Measurements from ENCODE around the gene B3GALNT1.

Gene B3GALNT1

GRCh38 chr3:161100994-161101393 lies 4.2 kb downstream of the B3GALNT1 start:
- ATAC-seq (no peak), DNase-seq (ENCODE audit: low spot score in 2 of 2) (no peak)
- H3K27ac Mint-ChIP-seq, result no peak overlapping the region
- H3K4me1 Mint-ChIP-seq, result peaks cover 12% of the 10 kb centered on the region
- H3K4me3 Mint-ChIP-seq, result no peak overlapping the region
- no peaks in the 10 kb centered on the region for H3K9me3 Mint-ChIP-seq
- H3K36me3 Mint-ChIP-seq, result no peaks in the 10 kb centered on the region

- Mint-ChIP-seq H3K27ac (no peak overlapping the region), H3K9me3 (no peaks in the 10 kb centered on the region), H3K36me3 (no peaks in the 10 kb centered on the region), H3K4me1 (no peaks in the 10 kb centered on the region), H3K4me3 (no peak overlapping the region)
- no peak for DNase-seq (ENCODE audit: low spot score in 2 of 2)
- ATAC-seq, result no peak
These were observed 8.3 kb downstream of the B3GALNT1 start for GRCh38 chr3:161096771-161097367.

- no peak for ATAC-seq
These were observed 11.3 kb downstream of the B3GALNT1 start for GRCh38 chr3:161093895-161094294.

GRCh38 chr3:161084277-161084676 lies 20.9 kb downstream of the B3GALNT1 start:
- H3K9me3 Mint-ChIP-seq, result no peaks in the 10 kb centered on the region
- H3K36me3 Mint-ChIP-seq, result no peaks in the 10 kb centered on the region
- H3K4me1 Mint-ChIP-seq, result peaks cover 10% of the 10 kb centered on the region
- ATAC-seq, result no peak
- no peak overlapping the region for H3K27ac Mint-ChIP-seq
- H3K4me3 Mint-ChIP-seq, result no peak overlapping the region
- DNase-seq (ENCODE audit: low spot score in 2 of 2), result no peak

More at GRCh38 chr3:161093895-161094294, 11.3 kb downstream of the B3GALNT1 start:
- Mint-ChIP-seq H3K4me1 (no peaks in the 10 kb centered on the region), H3K4me3 (no peak overlapping the region), H3K9me3 (no peaks in the 10 kb centered on the region), H3K27ac (no peak overlapping the region), H3K36me3 (no peaks in the 10 kb centered on the region)
- DNase-seq (ENCODE audit: low spot score in 2 of 2), result no peak

GRCh38 chr3:161083131-161083530 lies 22.0 kb downstream of the B3GALNT1 start:
- Mint-ChIP-seq H3K27ac (no peak overlapping the region), H3K9me3 (no peaks in the 10 kb centered on the region), H3K4me1 (peaks cover 10% of the 10 kb centered on the region), H3K36me3 (no peaks in the 10 kb centered on the region), H3K4me3 (no peak overlapping the region)
- peak; percentile 48 for ATAC-seq
- no peak for DNase-seq (ENCODE audit: low spot score in 2 of 2)

GRCh38 chr3:161082063-161082462 lies 23.1 kb downstream of the B3GALNT1 start:
- ATAC-seq (peak; percentile 8), DNase-seq (ENCODE audit: low spot score in 2 of 2) (no peak)
- Mint-ChIP-seq H3K9me3 (no peaks in the 10 kb centered on the region), H3K4me3 (no peak overlapping the region), H3K36me3 (no peaks in the 10 kb centered on the region), H3K4me1 (peaks cover 16% of the 10 kb centered on the region), H3K27ac (no peak overlapping the region)

GRCh38 chr3:161081633-161082032 lies 23.5 kb downstream of the B3GALNT1 start:
- no peaks in the 10 kb centered on the region for H3K36me3 Mint-ChIP-seq
- ATAC-seq (peak; percentile 64), DNase-seq (ENCODE audit: low spot score in 2 of 2) (no peak)
- H3K4me3 Mint-ChIP-seq, result no peak overlapping the region
- no peaks in the 10 kb centered on the region for H3K9me3 Mint-ChIP-seq
- H3K27ac Mint-ChIP-seq, result no peak overlapping the region
- H3K4me1 Mint-ChIP-seq, result peaks cover 16% of the 10 kb centered on the region

GRCh38 chr3:161073181-161073580 lies 32.0 kb downstream of the B3GALNT1 start:
- H3K4me3 Mint-ChIP-seq, result no peak overlapping the region
- H3K36me3 Mint-ChIP-seq, result no peaks in the 10 kb centered on the region
- H3K27ac Mint-ChIP-seq, result no peak overlapping the region
- no peaks in the 10 kb centered on the region for H3K9me3 Mint-ChIP-seq
- H3K4me1 Mint-ChIP-seq, result peaks cover 6% of the 10 kb centered on the region
- DNase-seq (ENCODE audit: low spot score in 2 of 2) (no peak), ATAC-seq (no peak)

- Mint-ChIP-seq H3K9me3 (no peaks in the 10 kb centered on the region), H3K4me3 (no peak overlapping the region), H3K27ac (no peak overlapping the region), H3K36me3 (no peaks in the 10 kb centered on the region), H3K4me1 (peaks cover 1% of the 10 kb centered on the region)
- ATAC-seq, result no peak
- no peak for DNase-seq (ENCODE audit: low spot score in 2 of 2)
These were observed 32.4 kb downstream of the B3GALNT1 start for GRCh38 chr3:161072751-161073150.

GRCh38 chr3:161072211-161072621 lies 32.9 kb downstream of the B3GALNT1 start:
- Mint-ChIP-seq H3K9me3 (no peaks in the 10 kb centered on the region), H3K4me1 (no peaks in the 10 kb centered on the region), H3K27ac (no peak overlapping the region), H3K4me3 (no peak overlapping the region), H3K36me3 (no peaks in the 10 kb centered on the region)
- ATAC-seq (no peak), DNase-seq (ENCODE audit: low spot score in 2 of 2) (no peak)

- DNase-seq (ENCODE audit: low spot score in 2 of 2), result no peak
- Mint-ChIP-seq H3K9me3 (no peaks in the 10 kb centered on the region), H3K27ac (no peak overlapping the region), H3K4me1 (no peaks in the 10 kb centered on the region), H3K36me3 (no peaks in the 10 kb centered on the region), H3K4me3 (no peak overlapping the region)
- ATAC-seq, result no peak
These were observed 34.0 kb downstream of the B3GALNT1 start for GRCh38 chr3:161070980-161071663.

- DNase-seq (ENCODE audit: low spot score in 2 of 2) (no peak), ATAC-seq (no peak)
- Mint-ChIP-seq H3K27ac (no peak overlapping the region), H3K4me3 (no peak overlapping the region), H3K4me1 (no peaks in the 10 kb centered on the region), H3K9me3 (no peaks in the 10 kb centered on the region), H3K36me3 (no peaks in the 10 kb centered on the region)
These were observed 34.8 kb downstream of the B3GALNT1 start for GRCh38 chr3:161070252-161070930.

- H3K36me3 Mint-ChIP-seq, result no peaks in the 10 kb centered on the region
- no peak overlapping the region for H3K27ac Mint-ChIP-seq
- peak; percentile 57 for ATAC-seq
- H3K9me3 Mint-ChIP-seq, result no peaks in the 10 kb centered on the region
- no peaks in the 10 kb centered on the region for H3K4me1 Mint-ChIP-seq
- H3K4me3 Mint-ChIP-seq, result no peak overlapping the region
- no peak for DNase-seq (ENCODE audit: low spot score in 2 of 2)
These were observed 35.5 kb downstream of the B3GALNT1 start for GRCh38 chr3:161069511-161070251.

- Mint-ChIP-seq H3K4me3 (no peak overlapping the region), H3K4me1 (no peaks in the 10 kb centered on the region), H3K27ac (no peak overlapping the region), H3K9me3 (no peaks in the 10 kb centered on the region), H3K36me3 (no peaks in the 10 kb centered on the region)
- DNase-seq (ENCODE audit: low spot score in 2 of 2), result no peak
- no peak for ATAC-seq
These were observed 37.8 kb downstream of the B3GALNT1 start for GRCh38 chr3:161067335-161067734.

GRCh38 chr3:161066930-161067329 lies 38.2 kb downstream of the B3GALNT1 start:
- no peak for DNase-seq (ENCODE audit: low spot score in 2 of 2)
- ATAC-seq, result no peak
- H3K27ac Mint-ChIP-seq, result no peak overlapping the region
- H3K4me3 Mint-ChIP-seq, result no peak overlapping the region
- no peaks in the 10 kb centered on the region for H3K9me3 Mint-ChIP-seq
- H3K36me3 Mint-ChIP-seq, result no peaks in the 10 kb centered on the region
- H3K4me1 Mint-ChIP-seq, result no peaks in the 10 kb centered on the region

All from stimulated activated effector memory CD8-positive, alpha-beta T cell treated with anti-CD3 and anti-CD28 coated beads, Interleukin-12 subunit alpha, Interleukin-12 subunit beta, amount 100 ng/mL, for 72 hours (primary cell).